GM12878 (cell line): ENCODE data around the gene DAD1. TPM values are rescaled to one million over a fixed set of nuclear protein-coding genes. Genes with fewer than 3 reads are reported as not detected.

Experiments
- ATF2 ChIP-seq: IDR thresholded peaks from 2 replicates; pipeline ENCODE4 v1.6.1; 2012; ENCODE audit warnings: low read length, inconsistent platforms
- HDAC2 ChIP-seq: fragments of 200-600 bp; sonication (generic); IDR thresholded peaks from 2 replicates; pipeline ENCODE4 v1.6.1; 2017
- IKZF1 ChIP-seq: fragments of 450-650 bp; conservative IDR thresholded peaks from 2 replicates; pipeline ENCODE4 v1.6.1; 2017; ENCODE audit warnings: antibody characterized with exemption, mild to moderate bottlenecking
- IKZF2 ChIP-seq, 2 experiments: fragments of 450-650 bp; IDR thresholded peaks; 2 replicates each; pipeline ENCODE4 v1.6.1; 2017; ENCODE audit warnings: mild to moderate bottlenecking in 2 of 2, moderate library complexity in 2 of 2
- KLF5 ChIP-seq: fragments of 450-650 bp; IDR thresholded peaks from 2 replicates; pipeline ENCODE4 v1.6.1; 2014; ENCODE audit warnings: mild to moderate bottlenecking; ENCODE audit not compliant: partially characterized antibody
- MEF2A ChIP-seq: IDR thresholded peaks from 2 replicates; pipeline ENCODE4 v1.6.1; 2011; ENCODE audit warnings: low read depth, mild to moderate bottlenecking, low read length, moderate library complexity; ENCODE audit not compliant: insufficient read depth
- MXI1 ChIP-seq: fragments of 150-350 bp; IDR thresholded peaks from 2 replicates; pipeline ENCODE4 v1.6.1; 2011; ENCODE audit warnings: low read depth, mild to moderate bottlenecking, inconsistent platforms, low read length, improper control_type of control experiment
- NFIC ChIP-seq: IDR thresholded peaks from 2 replicates; pipeline ENCODE4 v1.6.1; 2012; ENCODE audit warnings: low read depth, mild to moderate bottlenecking, inconsistent platforms, low read length, moderate library complexity
- NFYB ChIP-seq: IDR thresholded peaks from 2 replicates; pipeline ENCODE4 v1.6.1; 2011; ENCODE audit warnings: low read depth, mild to moderate bottlenecking, low read length, improper control_type of control experiment, moderate library complexity; ENCODE audit not compliant: insufficient read depth
- NRF1 ChIP-seq: conservative IDR thresholded peaks from 2 replicates; pipeline ENCODE4 v1.6.1; 2011; ENCODE audit warnings: mild to moderate bottlenecking, low read depth, low read length, improper control_type of control experiment
- PBX3 ChIP-seq: IDR thresholded peaks from 2 replicates; pipeline ENCODE4 v1.6.1; 2011; ENCODE audit warnings: mild to moderate bottlenecking, low read depth, low read length, moderate library complexity; ENCODE audit not compliant: insufficient replicate concordance
- POLR2AphosphoS2 ChIP-seq: IDR thresholded peaks from 2 replicates; pipeline ENCODE4 v1.6.1; 2011; ENCODE audit warnings: low read depth, mild to moderate bottlenecking, low read length, improper control_type of control experiment, moderate library complexity
- POLR2AphosphoS5 ChIP-seq: IDR thresholded peaks from 2 replicates; pipeline ENCODE4 v1.6.1; 2011; ENCODE audit warnings: mild to moderate bottlenecking, low read length, inconsistent platforms
- POU2F2 ChIP-seq: IDR thresholded peaks from 3 replicates; pipeline ENCODE4 v1.6.1; 2011; ENCODE audit warnings: low read depth, mild to moderate bottlenecking, low read length, borderline replicate concordance
- RELA ChIP-seq: fragments of 450-650 bp; IDR thresholded peaks from 2 replicates; pipeline ENCODE4 v1.8.0; 2014; ENCODE audit warnings: borderline replicate concordance; ENCODE audit not compliant: partially characterized antibody
- SKIL ChIP-seq: fragments of 450-650 bp; IDR thresholded peaks from 2 replicates; pipeline ENCODE4 v1.6.1; 2017; ENCODE audit warnings: mild to moderate bottlenecking, low read depth, inconsistent platforms; ENCODE audit not compliant: poor library complexity, severe bottlenecking
- TARDBP ChIP-seq: IDR thresholded peaks from 2 replicates; pipeline ENCODE4 v1.6.1; 2016; ENCODE audit warnings: borderline replicate concordance
- TCF7 ChIP-seq: IDR thresholded peaks from 2 replicates; pipeline ENCODE4 v1.6.1; 2014; ENCODE audit warnings: antibody characterized with exemption, borderline replicate concordance
- USF2 ChIP-seq: IDR thresholded peaks from 2 replicates; pipeline ENCODE4 v1.6.1; 2011; ENCODE audit warnings: low read depth, low read length, improper control_type of control experiment, borderline replicate concordance
- ZNF24 ChIP-seq: fragments of 450-650 bp; IDR thresholded peaks from 2 replicates; pipeline ENCODE4 v1.6.1; 2017; ENCODE audit warnings: antibody characterized with exemption, mild to moderate bottlenecking
- ZNF687 ChIP-seq: fragments of 450-650 bp; IDR thresholded peaks from 2 replicates; pipeline ENCODE4 v1.6.1; 2017; ENCODE audit warnings: mild to moderate bottlenecking, moderate library complexity
- ZZZ3 ChIP-seq: IDR thresholded peaks from 2 replicates; pipeline ENCODE4 v1.6.1; 2011; ENCODE audit warnings: low read depth; ENCODE audit not compliant: control insufficient read depth, insufficient read length
- polyA plus RNA-seq, 11 experiments: library from polyadenylated mRNA; depleted of rRNA in 4 of 11; unstranded in 6 of 11; stranded (reverse) in 5 of 11; fragments of >200 nt; fragmentation: Nextera tagmentation in 4 of 11; fragmentation: Illumina TruSeq in 1 of 11; extraction: Ambion mirVana in 4 of 11; extraction: Trizol in 1 of 11; gene quantifications; 1 replicate in 1 of 11; 2 replicates in 10 of 11; pipeline versions ENCODE4 v1.2.1 to v1.2.3, GENCODE V29; 2011 to 2016; ENCODE audit warnings: inconsistent platforms in 2 of 11, missing spikeins in 2 of 11, low read depth in 1 of 11
- total RNA-seq, 4 experiments: library from RNA; depleted of rRNA in 3 of 4; stranded (reverse); fragments of >200 nt in 3 of 4; fragmentation: Illumina TruSeq in 1 of 4; extraction: Trizol in 1 of 4; gene quantifications; 2 replicates each; pipeline versions ENCODE4 v1.2.1 to v1.2.3, GENCODE V29; 2013 to 2021

Gene DAD1
- total and polyA plus RNA-seq, 10 of the 15 experiments (the other 5 are each of a cell fraction or from before 2014, with no cell fraction given): 161 to 920 (median 319) TPM

GRCh38 chr14:22567437-22567836, 21.6 kb downstream of the DAD1 start (continued):
- TF ChIP-seq ATF2: no peak
- TF ChIP-seq IKZF2 (IDR thresholded peaks at IDR 0.05): 0 out of 4 replicates have a peak, but pooled peaks of 1 of the 2 experiments have one; percentile 34
- no peak for TF ChIP-seq TCF7
- TF ChIP-seq POLR2AphosphoS2: no peak
- peak; percentile 16 for TF ChIP-seq SKIL
- TF ChIP-seq ZZZ3: no peak
- no peak for TF ChIP-seq MXI1
- no peak for TF ChIP-seq POU2F2
- no peak for TF ChIP-seq KLF5
- TF ChIP-seq NFIC: no peak; the same call in 1 of the 2 replicates
- TF ChIP-seq USF2: no peak
- TF ChIP-seq NFYB: no peak
- TF ChIP-seq POLR2AphosphoS5: 0 out of 2 replicates have a peak, but pooled peaks have one; percentile 27
- no peak for TF ChIP-seq MEF2A
- no peak for TF ChIP-seq NRF1
- no peak for TF ChIP-seq TARDBP
- peak; percentile 35 for TF ChIP-seq ZNF687
- TF ChIP-seq PBX3: no peak
- TF ChIP-seq HDAC2: no peak
- peak; percentile 88 for TF ChIP-seq ZNF24
- TF ChIP-seq RELA: no peak
- TF ChIP-seq IKZF1: peak; percentile 33
